DOHH2 (cell line): Measurements from ENCODE around the gene PTER.

Source experiments
- CTCF ChIP-seq: fragments of 200-600 bp; sonication (generic); IDR thresholded peaks from one replicate; pipeline ENCODE4 v1.5.1; 2014; ENCODE audit warnings: antibody characterized with exemption, mild to moderate bottlenecking, low read depth, low read length; ENCODE audit not compliant: poor library complexity, severe bottlenecking
- EZH2phosphoT487 ChIP-seq: fragments of 200-600 bp; sonication (generic); IDR thresholded peaks from 2 replicates; pipeline ENCODE4 v1.6.1; 2017; ENCODE audit warnings: borderline replicate concordance, mild to moderate bottlenecking, antibody characterized with exemption, low read length, moderate library complexity, mixed read lengths

- TF ChIP-seq CTCF (no peak), EZH2phosphoT487 (no peak)
Measured at GRCh38 chr10:16393271-16393858, 43.4 kb upstream of the PTER start.
